ENCODE measurements around the gene SLIT3.

SLIT3 gene

DNA sequence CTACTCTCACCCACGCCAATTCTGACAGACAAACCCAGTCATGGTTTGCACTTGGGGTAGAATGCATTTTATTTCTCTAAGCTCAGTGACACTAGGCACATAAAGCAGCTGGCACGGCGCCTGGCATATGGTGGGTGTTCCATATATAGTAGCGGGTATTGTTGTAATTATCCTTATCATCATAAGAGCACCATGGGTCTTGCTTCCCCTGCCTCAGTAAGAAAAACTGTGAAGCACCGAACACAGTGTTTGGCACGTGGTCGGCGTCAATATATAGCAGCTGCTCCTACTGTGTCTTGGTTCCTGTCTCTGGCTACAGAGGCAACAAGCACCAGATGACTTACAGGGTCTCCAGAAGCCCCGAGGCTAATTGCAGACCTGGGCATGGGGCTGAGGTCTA, 527.7 kb downstream of the SLIT3 start:
- Histone ChIP-seq H3K79me2 (ENCODE audit: insufficient read depth, low read length) (no peaks in the 10 kb centered on the region), H3K9me2 (replicated peaks; ENCODE audit: insufficient read depth, low read length) (no peaks in the 10 kb centered on the region), H3K27me3 (ENCODE audit: low read length) (no peaks in the 10 kb centered on the region), H3K36me3 (ENCODE audit: low read length) (no peaks in the 10 kb centered on the region), H3K4me2 (ENCODE audit: low read depth, low read length, poor library complexity, severe bottlenecking) (no peak overlapping the region), H3F3A (ENCODE audit: insufficient read depth) (no peaks in the 10 kb centered on the region), H3K9ac (ENCODE audit: low read length) (no peak overlapping the region), H3K9me3 (ENCODE audit: insufficient read depth, low read length) (no peaks in the 10 kb centered on the region), H3K27ac (ENCODE audit: low read depth, low read length) (no peak overlapping the region), H2AFZ (ENCODE audit: low read depth, low read length, severe bottlenecking) (no peak overlapping the region), H3K4me3 (ENCODE audit: insufficient read depth, low read length, poor library complexity, severe bottlenecking) (no peak overlapping the region), H4K20me1 (ENCODE audit: low read depth, low read length) (no peaks in the 10 kb centered on the region)
- no peak for TF ChIP-seq EZH2phosphoT487 (conservative IDR thresholded peaks at IDR 0.05; ENCODE audit: low read length)
- TF ChIP-seq, protein P1, sequence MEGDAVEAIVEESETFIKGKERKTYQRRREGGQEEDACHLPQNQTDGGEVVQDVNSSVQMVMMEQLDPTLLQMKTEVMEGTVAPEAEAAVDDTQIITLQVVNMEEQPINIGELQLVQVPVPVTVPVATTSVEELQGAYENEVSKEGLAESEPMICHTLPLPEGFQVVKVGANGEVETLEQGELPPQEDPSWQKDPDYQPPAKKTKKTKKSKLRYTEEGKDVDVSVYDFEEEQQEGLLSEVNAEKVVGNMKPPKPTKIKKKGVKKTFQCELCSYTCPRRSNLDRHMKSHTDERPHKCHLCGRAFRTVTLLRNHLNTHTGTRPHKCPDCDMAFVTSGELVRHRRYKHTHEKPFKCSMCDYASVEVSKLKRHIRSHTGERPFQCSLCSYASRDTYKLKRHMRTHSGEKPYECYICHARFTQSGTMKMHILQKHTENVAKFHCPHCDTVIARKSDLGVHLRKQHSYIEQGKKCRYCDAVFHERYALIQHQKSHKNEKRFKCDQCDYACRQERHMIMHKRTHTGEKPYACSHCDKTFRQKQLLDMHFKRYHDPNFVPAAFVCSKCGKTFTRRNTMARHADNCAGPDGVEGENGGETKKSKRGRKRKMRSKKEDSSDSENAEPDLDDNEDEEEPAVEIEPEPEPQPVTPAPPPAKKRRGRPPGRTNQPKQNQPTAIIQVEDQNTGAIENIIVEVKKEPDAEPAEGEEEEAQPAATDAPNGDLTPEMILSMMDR (IDR thresholded peaks at IDR 0.05; ENCODE audit: insufficient read depth, low read length, poor library complexity, severe bottlenecking): no peak

DNA sequence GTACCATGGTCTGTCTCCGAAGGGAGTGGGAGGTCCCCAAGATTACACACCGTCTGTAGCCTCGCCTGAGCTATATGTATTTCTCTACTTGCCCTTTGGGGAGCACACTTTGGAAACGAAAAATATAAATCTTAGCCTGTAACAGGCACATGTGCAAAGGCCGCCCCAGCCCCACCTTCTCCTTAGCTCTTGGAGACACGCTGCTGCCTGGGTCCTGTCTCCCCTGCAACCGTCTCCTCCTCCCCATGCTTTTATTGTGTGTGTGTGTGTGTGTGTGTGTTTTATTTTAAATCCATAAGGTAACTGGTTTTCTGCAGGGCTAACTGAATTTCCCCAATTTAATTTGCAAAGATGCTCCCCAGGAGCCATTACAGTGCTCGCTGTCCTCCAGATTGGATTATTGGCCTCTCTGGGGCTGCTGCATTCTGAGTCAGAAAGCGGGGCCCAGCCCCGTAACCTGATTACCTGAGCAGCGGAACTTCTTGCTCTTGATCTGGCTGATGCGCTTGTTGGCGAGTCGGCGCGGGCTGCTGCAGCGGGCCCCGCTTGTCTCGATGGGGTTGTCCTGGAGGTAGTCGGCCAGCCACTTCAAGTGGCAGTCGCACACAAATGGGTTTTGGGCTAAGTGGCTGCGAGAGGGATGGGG, 528.5 kb downstream of the SLIT3 start:
- H4K20me1 ChIP-seq (ENCODE audit: low read depth, low read length): no peaks in the 10 kb centered on the region
- no peaks in the 10 kb centered on the region for H3K36me3 ChIP-seq (ENCODE audit: low read length)
- H3K27me3 ChIP-seq (ENCODE audit: low read length): no peaks in the 10 kb centered on the region

DNA sequence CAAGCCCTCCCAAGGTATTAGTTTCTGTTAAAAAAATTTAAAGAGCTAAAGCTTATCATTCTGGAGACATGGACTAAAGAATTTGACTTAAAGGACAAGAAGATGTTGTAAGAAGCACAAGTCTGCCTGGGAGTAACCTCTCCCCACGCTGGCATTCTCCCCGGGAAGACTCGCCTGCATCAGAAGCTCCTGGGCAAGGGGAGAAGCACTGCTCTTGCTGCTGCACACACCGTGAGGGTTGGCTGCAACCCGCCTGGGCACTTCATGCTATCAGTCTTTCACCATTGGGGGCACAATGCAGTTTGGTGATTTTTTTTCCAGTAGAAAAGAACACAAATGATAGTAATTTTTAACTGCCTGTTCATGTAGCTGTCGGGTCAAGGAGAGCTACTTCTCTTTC, 529.3 kb downstream of the SLIT3 start:
- Histone ChIP-seq H2AFZ (ENCODE audit: low read depth, low read length, severe bottlenecking) (no peak overlapping the region), H3K79me2 (ENCODE audit: insufficient read depth, low read length) (no peaks in the 10 kb centered on the region), H3K4me3 (ENCODE audit: insufficient read depth, low read length, poor library complexity, severe bottlenecking) (no peak overlapping the region), H3K36me3 (ENCODE audit: low read length) (no peaks in the 10 kb centered on the region), H3K4me2 (ENCODE audit: low read depth, low read length, poor library complexity, severe bottlenecking) (no peak overlapping the region), H3K27ac (ENCODE audit: low read depth, low read length) (no peak overlapping the region), H3K9me2 (replicated peaks; ENCODE audit: insufficient read depth, low read length) (no peaks in the 10 kb centered on the region), H3K27me3 (ENCODE audit: low read length) (no peaks in the 10 kb centered on the region), H4K20me1 (ENCODE audit: low read depth, low read length) (no peaks in the 10 kb centered on the region), H3K9ac (ENCODE audit: low read length) (no peak overlapping the region), H3K9me3 (ENCODE audit: insufficient read depth, low read length) (no peaks in the 10 kb centered on the region), H3F3A (ENCODE audit: insufficient read depth) (no peaks in the 10 kb centered on the region)
- TF ChIP-seq, protein P1 (IDR thresholded peaks at IDR 0.05; ENCODE audit: insufficient read depth, low read length, poor library complexity, severe bottlenecking): no peak
- TF ChIP-seq EZH2phosphoT487 (conservative IDR thresholded peaks at IDR 0.05; ENCODE audit: low read length): no peak

More for the DNA sequence above, 528.5 kb downstream of the SLIT3 start:
- Histone ChIP-seq H3K9me3 (ENCODE audit: insufficient read depth, low read length) (no peaks in the 10 kb centered on the region), H3K27ac (ENCODE audit: low read depth, low read length) (no peak overlapping the region), H3K4me2 (ENCODE audit: low read depth, low read length, poor library complexity, severe bottlenecking) (no peak overlapping the region), H2AFZ (ENCODE audit: low read depth, low read length, severe bottlenecking) (no peak overlapping the region), H3K79me2 (ENCODE audit: insufficient read depth, low read length) (no peaks in the 10 kb centered on the region), H3K9ac (ENCODE audit: low read length) (no peak overlapping the region), H3F3A (ENCODE audit: insufficient read depth) (no peaks in the 10 kb centered on the region), H3K4me3 (ENCODE audit: insufficient read depth, low read length, poor library complexity, severe bottlenecking) (no peak overlapping the region), H3K9me2 (replicated peaks; ENCODE audit: insufficient read depth, low read length) (no peaks in the 10 kb centered on the region)
- no peak for TF ChIP-seq EZH2phosphoT487 (conservative IDR thresholded peaks at IDR 0.05; ENCODE audit: low read length)
- TF ChIP-seq, protein P1 (IDR thresholded peaks at IDR 0.05; ENCODE audit: insufficient read depth, low read length, poor library complexity, severe bottlenecking): no peak

Data from SU-DHL-6 (cell line).